Activated naive CD4-positive, alpha-beta T cell treated with anti-CD3 and anti-CD28 coated beads, Interleukin-2, amount 50 U/mL, for 72 hours (primary cell): ENCODE data around the gene NCAM2. TPM values are rescaled to one million over a fixed set of nuclear protein-coding genes. Genes with fewer than 3 reads are reported as not detected.

Source experiments
- ATAC-seq, 2 donors: fragments of 150-1000 bp; cut with Tn5 transposase; 2 replicates each; pipeline ENCODE4 v1.10.0; 2021; ENCODE audit warnings: mild to moderate bottlenecking in 2 of 2, moderate library complexity in 2 of 2
- DNase-seq, 2 donors: peaks; one replicate each; pipeline ENCODE4 v3.0.0; 2021 to 2022; ENCODE audit warnings: low spot score in 2 of 2
- H3K27ac Mint-ChIP-seq, 2 donors: one replicate each; pipeline ENCODE4 v1.8.0; 2022; ENCODE audit warnings: mild to moderate bottlenecking in 2 of 2, mixed read lengths in 2 of 2
- H3K36me3 Mint-ChIP-seq, 2 donors: one replicate each; pipeline ENCODE4 v1.8.0; 2022; ENCODE audit warnings: mixed read lengths in 2 of 2
- H3K9me3 Mint-ChIP-seq, 2 donors: one replicate each; pipeline ENCODE4 v1.8.0; 2022; ENCODE audit warnings: mixed read lengths in 2 of 2
- total RNA-seq, 2 donors: library from RNA; stranded (reverse); gene quantifications; one replicate each; pipeline ENCODE4 v1.2.3, GENCODE V29; 2022

The NCAM2 gene
- total RNA-seq, 2 donors from 2014 or later, result not detected

- Mint-ChIP-seq H3K36me3 (no peaks in the 10 kb centered on the region), H3K27ac (no peak overlapping the region), H3K9me3 (peaks cover 4 to 7% of the 10 kb centered on the region in 2 donors)
- DNase-seq, result no peak
- ATAC-seq, result no peak
Observed at GRCh38 chr21:21067375-21067774, 69.2 kb downstream of the NCAM2 start.

GRCh38 chr21:21074305-21074704 is 76.1 kb downstream of the NCAM2 start:
- no peaks in the 10 kb centered on the region for H3K36me3 Mint-ChIP-seq
- ATAC-seq (no peak), DNase-seq (no peak)
- H3K9me3 Mint-ChIP-seq, result peaks cover 7 to 8% of the 10 kb centered on the region in 2 donors
- no peak overlapping the region for H3K27ac Mint-ChIP-seq

GRCh38 chr21:21076051-21076450 is 77.8 kb downstream of the NCAM2 start:
- Mint-ChIP-seq H3K9me3 (peaks cover 0 to 5% of the 10 kb centered on the region in 2 donors), H3K36me3 (no peaks in the 10 kb centered on the region), H3K27ac (no peak overlapping the region)
- no peak for DNase-seq
- ATAC-seq, result no peak

- DNase-seq (no peak), ATAC-seq (no peak)
- H3K9me3 Mint-ChIP-seq, result peaks cover 0 to 4% of the 10 kb centered on the region in 2 donors
- no peaks in the 10 kb centered on the region for H3K36me3 Mint-ChIP-seq
- H3K27ac Mint-ChIP-seq, result no peak overlapping the region
Observed at GRCh38 chr21:21076491-21076890, 78.3 kb downstream of the NCAM2 start.

GRCh38 chr21:21079646-21080045 is 81.4 kb downstream of the NCAM2 start:
- Mint-ChIP-seq H3K36me3 (no peaks in the 10 kb centered on the region), H3K9me3 (peaks cover 4 to 5% of the 10 kb centered on the region in 2 donors), H3K27ac (no peak overlapping the region)
- ATAC-seq (no peak), DNase-seq (no peak)

- H3K36me3 Mint-ChIP-seq, result no peaks in the 10 kb centered on the region
- H3K27ac Mint-ChIP-seq, result peak overlapping the region in 1 of 2 donors; percentile 29
- no peak for DNase-seq
- H3K9me3 Mint-ChIP-seq, result peaks cover 0 to 5% of the 10 kb centered on the region in 2 donors
- ATAC-seq, result no peak
Observed at GRCh38 chr21:21084179-21084578, 86.0 kb downstream of the NCAM2 start.

- H3K36me3 Mint-ChIP-seq, result no peaks in the 10 kb centered on the region
- ATAC-seq (no peak), DNase-seq (no peak)
- H3K27ac Mint-ChIP-seq, result no peak overlapping the region
- H3K9me3 Mint-ChIP-seq, result peaks cover 0 to 5% of the 10 kb centered on the region in 2 donors
Observed at GRCh38 chr21:21085206-21085605, 87.0 kb downstream of the NCAM2 start.

GRCh38 chr21:21096956-21097355 is 98.7 kb downstream of the NCAM2 start:
- ATAC-seq (no peak), DNase-seq (no peak)
- no peak overlapping the region for H3K27ac Mint-ChIP-seq
- no peaks in the 10 kb centered on the region for H3K36me3 Mint-ChIP-seq
- H3K9me3 Mint-ChIP-seq, result no peaks in the 10 kb centered on the region

GRCh38 chr21:21097466-21097865 is 99.3 kb downstream of the NCAM2 start:
- Mint-ChIP-seq H3K27ac (no peak overlapping the region), H3K9me3 (no peaks in the 10 kb centered on the region), H3K36me3 (no peaks in the 10 kb centered on the region)
- DNase-seq (no peak), ATAC-seq (no peak)

- no peak for ATAC-seq
- Mint-ChIP-seq H3K9me3 (no peaks in the 10 kb centered on the region), H3K27ac (no peak overlapping the region), H3K36me3 (no peaks in the 10 kb centered on the region)
- no peak for DNase-seq
Observed at GRCh38 chr21:21101911-21102310, 103.7 kb downstream of the NCAM2 start.

- Mint-ChIP-seq H3K27ac (no peak overlapping the region), H3K9me3 (no peaks in the 10 kb centered on the region), H3K36me3 (no peaks in the 10 kb centered on the region)
- DNase-seq (no peak), ATAC-seq (no peak)
Observed at GRCh38 chr21:21102896-21103295, 104.7 kb downstream of the NCAM2 start.

- no peak overlapping the region for H3K27ac Mint-ChIP-seq
- DNase-seq (no peak), ATAC-seq (no peak)
- no peaks in the 10 kb centered on the region for H3K9me3 Mint-ChIP-seq
- no peaks in the 10 kb centered on the region for H3K36me3 Mint-ChIP-seq
Observed at GRCh38 chr21:21103692-21104091, 105.5 kb downstream of the NCAM2 start.

GRCh38 chr21:21109736-21110135 is 111.5 kb downstream of the NCAM2 start:
- H3K27ac Mint-ChIP-seq, result no peak overlapping the region
- H3K36me3 Mint-ChIP-seq, result no peaks in the 10 kb centered on the region
- DNase-seq, result no peak
- peaks cover 4 to 5% of the 10 kb centered on the region in 2 donors for H3K9me3 Mint-ChIP-seq
- no peak for ATAC-seq

- H3K27ac Mint-ChIP-seq, result no peak overlapping the region
- no peak for DNase-seq
- ATAC-seq, result no peak
- H3K36me3 Mint-ChIP-seq, result no peaks in the 10 kb centered on the region
- peaks cover 4 to 5% of the 10 kb centered on the region in 2 donors for H3K9me3 Mint-ChIP-seq
Observed at GRCh38 chr21:21111309-21111920, 113.2 kb downstream of the NCAM2 start.

- DNase-seq, result no peak
- H3K36me3 Mint-ChIP-seq, result no peaks in the 10 kb centered on the region
- H3K9me3 Mint-ChIP-seq, result peaks cover 4 to 5% of the 10 kb centered on the region in 2 donors
- no peak overlapping the region for H3K27ac Mint-ChIP-seq
- no peak for ATAC-seq
Observed at GRCh38 chr21:21114461-21114860, 116.3 kb downstream of the NCAM2 start.

GRCh38 chr21:21119091-21119490 is 120.9 kb downstream of the NCAM2 start:
- H3K36me3 Mint-ChIP-seq, result no peaks in the 10 kb centered on the region
- no peak overlapping the region for H3K27ac Mint-ChIP-seq
- DNase-seq (no peak), ATAC-seq (no peak)
- no peaks in the 10 kb centered on the region for H3K9me3 Mint-ChIP-seq

- DNase-seq (no peak), ATAC-seq (no peak)
- H3K9me3 Mint-ChIP-seq, result no peaks in the 10 kb centered on the region
- H3K27ac Mint-ChIP-seq, result no peak overlapping the region
- no peaks in the 10 kb centered on the region for H3K36me3 Mint-ChIP-seq
Observed at GRCh38 chr21:21122680-21123079, 124.5 kb downstream of the NCAM2 start.

GRCh38 chr21:21132390-21132789 is 134.2 kb downstream of the NCAM2 start:
- ATAC-seq, result no peak
- DNase-seq, result no peak

More at GRCh38 chr21:21132390-21132789, 134.2 kb downstream of the NCAM2 start:
- H3K9me3 Mint-ChIP-seq, result peaks cover 0 to 3% of the 10 kb centered on the region in 2 donors
- no peak overlapping the region for H3K27ac Mint-ChIP-seq
- no peaks in the 10 kb centered on the region for H3K36me3 Mint-ChIP-seq
